ENCODE results near the gene APOL3.

GRCh38 chr22:36113121-36113520 is 47.4 kb downstream of the APOL3 start:
- TF ChIP-seq ZNF274 (IDR thresholded peaks at IDR 0.05; ENCODE audit: low read depth, low read length) = no peak
- no peak for TF ChIP-seq SUZ12 (IDR thresholded peaks at IDR 0.05; ENCODE audit: extremely low read depth, insufficient read depth, insufficient read length)
